Left ventricle myocardium inferior (tissue), 1 donor: Measurements from ENCODE around the gene PRKCB. TPM values are rescaled to one million over a fixed set of nuclear protein-coding genes. Genes with fewer than 3 reads are reported as not detected.

Experiments
- DNase-seq: peaks from one replicate; pipeline ENCODE4 v3.0.0-alpha.2; 2020
- H3K27ac ChIP-seq: fragments of 200-600 bp; replicated peaks from 2 replicates; pipeline ENCODE4 v1.8.0; 2021
- H3K27me3 ChIP-seq: fragments of 200-600 bp; 2 replicates; pipeline ENCODE4 v1.8.0; 2021; ENCODE audit warnings: low read depth
- H3K36me3 ChIP-seq: fragments of 200-600 bp; 2 replicates; pipeline ENCODE4 v1.8.0; 2021
- H3K4me1 ChIP-seq: fragments of 200-600 bp; 2 replicates; pipeline ENCODE4 v1.8.0; 2021
- H3K4me3 ChIP-seq: fragments of 200-600 bp; 2 replicates; pipeline ENCODE4 v1.8.0; 2021; ENCODE audit warnings: mild to moderate bottlenecking, moderate library complexity
- H3K9me3 ChIP-seq: fragments of 200-600 bp; replicated peaks from 2 replicates; pipeline ENCODE4 v1.8.0; 2021
- intact Hi-C: fragments of 100-400 bp; cut with micrococcal nuclease; formaldehyde crosslinking; loops from one replicate; pipeline ENCODE4 v1.11.0; 2022
- total RNA-seq: library from RNA; stranded (reverse); fragmentation: NEBNext Ultra II Directional; extraction: Animal tissue kit (Norgen Biotek cat#: 25700); gene quantifications from one replicate; pipeline ENCODE4 v1.2.1, GENCODE V29; 2021
- TF ChIP-seq, protein P1 (sequence below): fragments of 200-600 bp; IDR thresholded peaks from 2 replicates; pipeline ENCODE4 v1.8.0; 2021; ENCODE audit warnings: antibody characterized with exemption, mild to moderate bottlenecking, borderline replicate concordance
- donor health status: DM: no; HTN: yes; CAD: no; lungs with severe emphysema.

The PRKCB gene
- total RNA-seq, 1 donor from 2014 or later: 1.6 TPM

GRCh38 chr16:23917621-23918020, 81.8 kb downstream of the PRKCB start:
- H3K27ac ChIP-seq: no peak overlapping the region
- no peaks in the 10 kb centered on the region for H3K36me3 ChIP-seq
- no peak for DNase-seq
- H3K27me3 ChIP-seq: peaks cover 79% of the 10 kb centered on the region
- TF ChIP-seq, protein P1, sequence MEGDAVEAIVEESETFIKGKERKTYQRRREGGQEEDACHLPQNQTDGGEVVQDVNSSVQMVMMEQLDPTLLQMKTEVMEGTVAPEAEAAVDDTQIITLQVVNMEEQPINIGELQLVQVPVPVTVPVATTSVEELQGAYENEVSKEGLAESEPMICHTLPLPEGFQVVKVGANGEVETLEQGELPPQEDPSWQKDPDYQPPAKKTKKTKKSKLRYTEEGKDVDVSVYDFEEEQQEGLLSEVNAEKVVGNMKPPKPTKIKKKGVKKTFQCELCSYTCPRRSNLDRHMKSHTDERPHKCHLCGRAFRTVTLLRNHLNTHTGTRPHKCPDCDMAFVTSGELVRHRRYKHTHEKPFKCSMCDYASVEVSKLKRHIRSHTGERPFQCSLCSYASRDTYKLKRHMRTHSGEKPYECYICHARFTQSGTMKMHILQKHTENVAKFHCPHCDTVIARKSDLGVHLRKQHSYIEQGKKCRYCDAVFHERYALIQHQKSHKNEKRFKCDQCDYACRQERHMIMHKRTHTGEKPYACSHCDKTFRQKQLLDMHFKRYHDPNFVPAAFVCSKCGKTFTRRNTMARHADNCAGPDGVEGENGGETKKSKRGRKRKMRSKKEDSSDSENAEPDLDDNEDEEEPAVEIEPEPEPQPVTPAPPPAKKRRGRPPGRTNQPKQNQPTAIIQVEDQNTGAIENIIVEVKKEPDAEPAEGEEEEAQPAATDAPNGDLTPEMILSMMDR: no peak
- H3K4me3 ChIP-seq: no peak overlapping the region
- H3K4me1 ChIP-seq: no peaks in the 10 kb centered on the region
- peaks cover 6% of the 10 kb centered on the region for H3K9me3 ChIP-seq
- intact Hi-C loops: no loop called here

DNA sequence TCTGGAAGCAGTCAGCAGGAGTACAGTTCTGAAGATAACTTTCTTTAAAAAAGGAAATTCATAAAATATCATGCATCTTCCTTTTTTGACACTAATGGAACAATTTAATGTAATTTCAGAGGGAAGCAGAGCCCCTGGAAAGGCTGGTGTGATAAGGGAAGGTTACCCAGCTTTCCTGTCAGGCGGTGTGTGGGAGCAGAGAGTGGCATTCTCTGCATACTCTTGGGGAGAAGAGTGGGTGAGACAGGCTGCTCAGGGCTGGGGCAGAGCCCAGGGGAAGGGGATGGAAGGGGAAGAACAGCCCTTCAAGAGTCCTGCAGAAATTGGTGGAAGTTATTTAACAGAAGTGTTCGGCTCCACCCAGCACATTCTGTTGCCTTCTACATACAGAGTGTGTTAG, 84.7 kb downstream of the PRKCB start:
- Histone ChIP-seq H3K9me3 (peaks cover 6% of the 10 kb centered on the region), H3K27me3 (peaks cover 64% of the 10 kb centered on the region), H3K27ac (no peak overlapping the region), H3K4me3 (no peak overlapping the region), H3K4me1 (no peaks in the 10 kb centered on the region), H3K36me3 (no peaks in the 10 kb centered on the region)
- intact Hi-C loops: no loop called here
- DNase-seq: no peak
- TF ChIP-seq, protein P1: no peak

- no peaks in the 10 kb centered on the region for H3K36me3 ChIP-seq
- no peak overlapping the region for H3K27ac ChIP-seq
- DNase-seq: no peak
- intact Hi-C loops: no loop called here
- no peaks in the 10 kb centered on the region for H3K4me1 ChIP-seq
- TF ChIP-seq, protein P1: no peak
- peaks cover 66% of the 10 kb centered on the region for H3K27me3 ChIP-seq
- peaks cover 6% of the 10 kb centered on the region for H3K9me3 ChIP-seq
- H3K4me3 ChIP-seq: no peak overlapping the region
Observed at GRCh38 chr16:23920899-23921298, 85.1 kb downstream of the PRKCB start.

GRCh38 chr16:23922406-23922805, 86.6 kb downstream of the PRKCB start:
- no peaks in the 10 kb centered on the region for H3K36me3 ChIP-seq
- TF ChIP-seq, protein P1: no peak
- peaks cover 58% of the 10 kb centered on the region for H3K27me3 ChIP-seq
- intact Hi-C loops: no loop called here
- H3K4me3 ChIP-seq: no peak overlapping the region
- no peaks in the 10 kb centered on the region for H3K4me1 ChIP-seq
- H3K9me3 ChIP-seq: peaks cover 6% of the 10 kb centered on the region
- no peak overlapping the region for H3K27ac ChIP-seq
- no peak for DNase-seq

GRCh38 chr16:23924128-23924527, 88.3 kb downstream of the PRKCB start:
- Histone ChIP-seq H3K9me3 (no peaks in the 10 kb centered on the region), H3K27ac (no peak overlapping the region), H3K36me3 (no peaks in the 10 kb centered on the region), H3K4me1 (no peaks in the 10 kb centered on the region), H3K27me3 (peaks cover 52% of the 10 kb centered on the region), H3K4me3 (no peak overlapping the region)
- intact Hi-C loops: no loop called here
- TF ChIP-seq, protein P1: no peak
- no peak for DNase-seq

GRCh38 chr16:23927796-23928195, 92.0 kb downstream of the PRKCB start:
- Histone ChIP-seq H3K27me3 (peaks cover 57% of the 10 kb centered on the region), H3K4me3 (no peak overlapping the region), H3K4me1 (no peaks in the 10 kb centered on the region), H3K36me3 (no peaks in the 10 kb centered on the region), H3K9me3 (no peaks in the 10 kb centered on the region), H3K27ac (no peak overlapping the region)
- intact Hi-C loops: no loop called here
- TF ChIP-seq, protein P1: no peak
- DNase-seq: no peak
